Measurements from ENCODE around the gene HYAL4.
"Not testable (repeated sequence)": the region's sequence is repeated elsewhere in the genome, so short reads cannot be mapped to it uniquely, and the experiment has no call there.

Gene HYAL4, protein sequence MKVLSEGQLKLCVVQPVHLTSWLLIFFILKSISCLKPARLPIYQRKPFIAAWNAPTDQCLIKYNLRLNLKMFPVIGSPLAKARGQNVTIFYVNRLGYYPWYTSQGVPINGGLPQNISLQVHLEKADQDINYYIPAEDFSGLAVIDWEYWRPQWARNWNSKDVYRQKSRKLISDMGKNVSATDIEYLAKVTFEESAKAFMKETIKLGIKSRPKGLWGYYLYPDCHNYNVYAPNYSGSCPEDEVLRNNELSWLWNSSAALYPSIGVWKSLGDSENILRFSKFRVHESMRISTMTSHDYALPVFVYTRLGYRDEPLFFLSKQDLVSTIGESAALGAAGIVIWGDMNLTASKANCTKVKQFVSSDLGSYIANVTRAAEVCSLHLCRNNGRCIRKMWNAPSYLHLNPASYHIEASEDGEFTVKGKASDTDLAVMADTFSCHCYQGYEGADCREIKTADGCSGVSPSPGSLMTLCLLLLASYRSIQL

DNA sequence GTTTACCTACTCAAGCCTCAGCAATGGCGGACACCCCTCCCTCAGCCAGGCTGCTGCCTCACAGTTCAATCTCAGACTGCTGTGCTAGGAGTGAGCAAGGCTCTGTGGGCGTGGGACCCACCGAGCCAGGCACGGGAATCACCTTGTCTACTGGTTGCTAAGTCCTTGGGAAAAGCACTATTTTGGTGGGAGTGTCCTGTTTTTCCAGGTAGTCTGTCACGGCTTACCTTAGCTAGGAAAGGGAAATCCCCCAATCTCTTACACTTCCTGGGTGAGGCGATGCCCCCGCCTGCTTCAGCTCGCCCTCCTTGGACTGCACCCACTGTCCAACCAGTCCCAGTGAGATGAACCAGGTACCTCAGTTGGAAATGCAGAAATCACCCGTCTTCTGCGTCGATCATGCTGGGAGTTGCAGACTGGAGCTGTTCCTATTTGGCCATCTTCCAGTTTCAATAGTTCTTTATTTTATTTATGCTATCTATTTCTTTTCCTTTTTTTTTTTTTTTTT is at the start of gene HYAL4:
TSS of gene HYAL4 (plus strand) at position 458 of the 508 bp plus-strand sequence. CDS start 23,105 bp downstream, outside the sequence.
- FAIRE-seq: no peak

DNA sequence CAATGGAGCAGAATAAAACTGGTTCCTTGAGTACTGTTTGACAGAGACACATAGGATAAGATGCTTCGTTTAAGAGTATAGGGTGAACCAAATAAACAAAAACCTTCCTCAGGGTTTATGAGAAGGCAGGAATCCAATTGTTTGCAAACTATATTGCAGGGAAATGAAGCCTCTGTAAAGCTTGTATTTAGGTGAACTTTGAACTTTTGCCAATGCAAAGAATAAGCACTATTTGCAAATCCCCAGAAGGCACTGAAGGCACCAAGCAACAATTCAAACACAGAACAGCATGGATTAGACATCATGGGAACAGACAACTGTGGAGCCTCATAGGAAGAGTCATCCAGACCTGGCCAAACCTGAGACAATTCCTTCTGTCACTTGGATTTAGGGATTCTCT is 49.1 kb upstream of the HYAL4 start:
- FAIRE-seq: no peak

GRCh38 chr7:123796568-123796967 is 48.4 kb upstream of the HYAL4 start:
- no peak for FAIRE-seq

DNA sequence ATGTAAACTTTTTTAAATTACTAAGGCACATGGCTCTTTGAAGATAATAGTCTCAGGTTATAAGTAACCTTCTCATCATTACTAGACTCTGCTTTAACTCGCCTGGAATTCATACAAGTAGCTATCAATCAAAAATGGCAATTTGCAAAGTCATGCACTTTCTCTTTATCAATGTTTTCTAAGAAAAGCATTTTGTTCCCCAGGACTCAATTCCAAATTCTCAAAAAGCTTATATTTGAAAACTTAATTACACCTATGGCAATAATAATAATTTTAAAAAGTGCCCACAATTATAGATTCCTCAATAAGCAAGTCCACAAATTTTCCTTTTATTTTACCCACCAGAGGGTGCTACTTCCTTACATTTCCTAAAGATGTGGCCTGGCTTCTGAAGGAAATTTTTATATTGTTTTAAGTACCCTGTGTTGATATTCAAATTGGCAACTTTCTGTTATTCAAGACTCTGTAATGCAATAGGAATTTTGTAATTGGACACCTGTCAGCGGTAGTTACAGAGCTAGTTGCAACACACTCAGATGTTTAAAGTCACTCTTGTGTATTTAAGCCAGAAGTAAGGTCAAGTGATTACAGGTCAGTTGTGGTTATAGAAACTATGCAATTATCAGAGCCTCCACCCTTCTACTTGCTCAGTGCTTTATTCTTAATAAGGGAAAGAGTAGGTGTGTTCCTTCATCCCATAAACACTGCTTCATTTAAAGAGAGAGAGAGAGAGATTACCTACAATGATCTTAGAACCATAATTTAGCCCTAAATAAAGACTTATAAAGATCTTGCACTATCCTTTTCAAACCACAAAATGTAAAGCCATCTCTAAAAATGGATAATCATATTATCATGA is 47.1 kb upstream of the HYAL4 start:
- peak; percentile 100 for FAIRE-seq

GRCh38 chr7:123798532-123799188 is 46.3 kb upstream of the HYAL4 start:
- no peak for FAIRE-seq

DNA sequence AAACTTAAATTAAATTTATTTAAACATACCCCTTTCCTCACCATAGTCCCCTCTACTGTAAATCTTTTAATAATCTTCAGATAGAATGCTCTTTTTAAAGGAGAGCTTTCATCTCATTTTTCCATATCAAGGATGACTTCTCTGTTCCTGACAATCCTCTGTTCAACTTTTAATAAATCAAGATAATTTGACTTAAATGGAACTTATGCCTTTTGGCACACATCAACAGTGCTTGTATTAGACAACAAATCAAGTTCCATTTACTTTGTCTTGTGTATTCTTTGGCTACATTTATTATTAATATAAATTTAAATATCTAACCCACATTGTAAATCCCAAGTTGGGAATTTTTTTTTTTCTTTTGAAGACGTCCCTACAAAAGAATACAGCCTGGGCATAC is 42.7 kb upstream of the HYAL4 start:
- FAIRE-seq: no peak

DNA sequence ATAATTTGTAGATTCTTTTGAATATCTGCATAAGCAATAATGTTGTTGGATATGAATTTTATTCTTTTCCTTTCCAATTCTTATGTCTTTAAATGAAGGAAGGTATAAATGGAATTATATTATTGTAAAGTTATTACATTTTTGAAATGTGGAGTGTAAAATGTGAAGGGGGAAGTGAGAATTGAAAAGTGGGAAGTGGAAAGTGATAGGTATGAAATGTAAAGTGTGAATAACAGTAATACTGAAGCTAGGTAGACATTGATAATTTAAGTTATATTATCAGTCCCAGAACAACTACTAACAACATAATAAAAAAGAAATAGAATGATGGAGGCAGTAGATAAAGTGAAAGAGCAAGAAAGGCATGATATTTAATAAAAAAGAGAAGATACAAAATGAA is 39.7 kb upstream of the HYAL4 start:
- FAIRE-seq: no peak

- no peak for FAIRE-seq
Observed at GRCh38 chr7:123809471-123809870, 35.5 kb upstream of the HYAL4 start.

DNA sequence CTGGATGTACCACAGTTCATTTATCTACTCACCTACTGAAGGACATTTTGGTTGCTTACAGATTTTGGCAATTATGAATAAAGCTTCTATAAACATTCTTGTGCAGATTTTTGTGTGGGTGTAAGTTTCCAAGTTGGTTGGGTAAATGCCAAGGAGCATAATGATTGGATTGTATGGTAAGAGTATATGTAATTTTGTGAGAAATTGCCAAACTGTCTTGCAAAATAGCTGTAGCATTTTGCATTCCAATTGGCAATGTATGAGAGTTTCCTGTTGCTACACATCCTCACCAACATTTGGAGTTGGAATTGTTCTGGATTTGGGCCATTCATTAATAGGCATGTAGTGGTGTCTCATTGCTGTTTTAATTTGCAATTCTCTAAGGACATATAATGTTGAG is 33.9 kb upstream of the HYAL4 start:
- no peak for FAIRE-seq

GRCh38 chr7:123816916-123817315 is 28.1 kb upstream of the HYAL4 start:
- no peak for FAIRE-seq

DNA sequence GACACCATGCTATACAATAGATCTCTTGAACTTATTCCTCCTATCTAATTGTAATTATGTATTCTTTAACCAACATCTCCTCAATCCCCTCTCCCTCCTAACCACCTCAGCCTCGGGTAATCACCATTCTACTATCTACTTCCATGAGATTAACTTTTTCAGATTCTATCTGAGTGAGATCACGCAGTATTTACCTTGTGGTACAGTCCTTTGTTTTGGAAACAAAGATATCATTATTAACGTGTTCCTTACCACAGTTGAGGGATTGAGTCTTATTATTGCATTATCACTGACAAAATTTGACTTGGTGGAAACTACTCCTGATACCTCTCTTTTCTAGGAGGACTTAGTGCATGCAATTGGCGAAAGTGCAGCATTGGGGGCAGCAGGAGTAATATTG is 26.0 kb upstream of the HYAL4 start:
- FAIRE-seq: no peak

- FAIRE-seq: not testable (repeated sequence)
Observed at GRCh38 chr7:123819795-123820194, 25.2 kb upstream of the HYAL4 start.

DNA sequence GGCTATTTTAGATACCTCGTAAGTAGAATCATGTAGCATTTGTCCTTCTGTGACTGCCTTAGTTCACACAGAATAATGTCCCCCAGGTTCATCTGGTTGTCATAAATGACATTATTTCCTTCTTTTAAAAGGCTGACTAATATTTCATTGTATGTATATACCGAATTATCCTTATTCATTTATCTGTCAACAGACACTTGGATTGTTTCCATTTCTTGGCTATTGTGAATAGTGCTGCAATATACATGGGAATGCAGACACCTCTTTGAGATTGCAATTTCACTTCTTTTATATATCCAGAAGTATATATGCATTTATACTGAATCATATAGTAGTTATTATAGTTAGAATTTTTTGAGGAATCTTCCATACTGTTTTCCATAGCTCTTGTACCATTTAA is 24.1 kb upstream of the HYAL4 start:
- no peak for FAIRE-seq

GRCh38 chr7:123821320-123821719 is 23.6 kb upstream of the HYAL4 start:
- no peak for FAIRE-seq

- no peak for FAIRE-seq
Observed at GRCh38 chr7:123823898-123824753, 20.8 kb upstream of the HYAL4 start.

DNA sequence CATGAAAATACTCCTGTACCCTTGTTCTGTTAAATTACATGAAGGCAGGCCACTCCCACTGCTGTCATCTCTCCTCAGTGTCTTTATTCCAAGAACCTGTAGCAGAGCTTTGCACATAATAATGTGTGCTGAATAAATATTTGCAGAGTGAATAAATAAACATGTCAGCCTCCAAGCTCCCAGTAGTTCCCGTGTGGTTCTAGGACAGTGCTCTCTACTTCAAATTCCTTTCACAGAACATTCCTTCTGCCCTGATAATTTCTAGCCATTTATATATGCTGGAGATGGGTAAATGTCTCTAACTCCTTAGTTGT is 20.3 kb upstream of the HYAL4 start:
- no peak for FAIRE-seq

- FAIRE-seq: no peak
Observed at GRCh38 chr7:123828805-123829204, 16.2 kb upstream of the HYAL4 start.

- no peak for FAIRE-seq
Observed at GRCh38 chr7:123836656-123837055, 8.3 kb upstream of the HYAL4 start.

DNA sequence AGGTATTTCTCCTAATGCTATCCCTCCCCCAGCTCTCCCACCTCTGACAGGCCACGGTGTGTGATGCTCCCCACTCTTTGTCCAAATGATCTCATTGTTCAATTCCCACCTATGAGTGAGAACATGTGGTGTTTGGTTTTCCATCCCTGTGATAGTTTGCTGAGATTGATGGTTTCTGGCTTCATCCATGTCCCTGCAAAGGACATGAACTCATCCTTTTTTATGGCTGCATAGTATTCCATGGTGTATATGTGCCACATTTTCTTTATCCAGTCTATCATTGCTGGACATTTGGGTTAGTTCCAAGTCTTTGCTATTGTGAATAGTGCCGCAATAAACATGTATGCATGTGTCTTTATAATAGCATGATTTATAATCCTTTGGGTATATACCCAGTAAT is 5.9 kb upstream of the HYAL4 start:
- not testable (repeated sequence) for FAIRE-seq

DNA sequence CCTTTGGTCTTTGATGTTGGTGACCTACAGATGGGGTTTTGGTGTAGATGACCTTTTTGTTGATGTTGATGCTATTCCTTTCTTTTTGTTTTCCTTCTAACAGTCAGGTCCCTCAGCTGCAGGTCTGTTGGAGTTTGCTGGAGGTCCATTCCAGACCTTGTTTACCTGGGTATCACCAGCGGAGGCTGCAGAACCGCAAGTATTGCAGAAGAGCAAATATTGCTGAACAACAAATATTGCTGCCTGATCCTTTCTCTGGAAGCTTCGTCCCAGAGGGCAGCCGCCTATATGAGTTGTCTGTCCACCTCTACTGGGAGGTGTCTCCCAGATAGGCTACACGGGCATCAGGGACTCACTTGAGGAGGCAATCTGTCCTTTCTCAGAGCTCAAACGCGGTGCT is 827 bp upstream of the HYAL4 start:
- FAIRE-seq: not testable (repeated sequence)

GRCh38 chr7:123845823-123846216 is 851 bp downstream of the HYAL4 start:
- no peak for FAIRE-seq

DNA sequence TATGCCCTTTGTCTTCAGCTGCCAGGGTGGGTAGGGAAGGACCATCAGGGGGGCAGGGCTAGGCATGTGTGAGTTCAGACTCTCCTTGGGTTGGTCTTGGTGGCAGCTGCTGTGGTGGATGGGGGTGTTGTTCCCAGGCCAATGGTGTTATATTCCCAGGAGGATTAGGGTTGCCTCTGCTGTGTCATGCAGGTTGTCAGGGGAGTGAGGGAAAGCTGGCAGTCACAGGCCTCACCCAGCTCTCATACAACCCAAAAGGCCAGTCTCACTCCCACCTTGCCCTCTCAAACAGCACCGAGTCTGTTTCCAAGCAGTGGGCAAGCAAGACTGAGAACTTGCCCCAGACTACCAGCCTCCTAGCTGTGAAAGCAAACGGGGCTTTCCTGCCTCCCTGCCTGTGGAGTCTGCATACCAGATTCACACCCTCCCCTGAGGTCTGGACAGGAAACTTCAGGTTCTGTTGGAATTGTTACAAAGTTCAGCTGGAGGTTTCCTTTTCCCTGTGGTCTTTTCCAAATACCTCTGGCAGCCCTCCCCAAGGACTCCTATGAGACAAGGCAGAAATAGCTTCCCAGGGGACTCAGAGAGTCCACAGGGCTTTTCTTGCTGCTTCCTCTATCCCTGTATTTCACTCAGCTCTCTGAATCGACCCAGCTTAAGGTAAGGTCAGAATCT is 1.4 kb downstream of the HYAL4 start:
- FAIRE-seq: no peak
